IPS-NIHi11 (cell line): ENCODE results near the gene BCOR.

Experiments
- DNase-seq: peaks from one replicate; pipeline ENCODE4 v3.0.0; 2012; ENCODE audit warnings: mixed read lengths, low spot score

BCOR gene

GRCh38 chrX:40098264-40099054, 701 bp upstream of the BCOR start:
- DNase-seq: no peak

GRCh38 chrX:40097141-40097503, 636 bp downstream of the BCOR start:
- no peak for DNase-seq

DNA sequence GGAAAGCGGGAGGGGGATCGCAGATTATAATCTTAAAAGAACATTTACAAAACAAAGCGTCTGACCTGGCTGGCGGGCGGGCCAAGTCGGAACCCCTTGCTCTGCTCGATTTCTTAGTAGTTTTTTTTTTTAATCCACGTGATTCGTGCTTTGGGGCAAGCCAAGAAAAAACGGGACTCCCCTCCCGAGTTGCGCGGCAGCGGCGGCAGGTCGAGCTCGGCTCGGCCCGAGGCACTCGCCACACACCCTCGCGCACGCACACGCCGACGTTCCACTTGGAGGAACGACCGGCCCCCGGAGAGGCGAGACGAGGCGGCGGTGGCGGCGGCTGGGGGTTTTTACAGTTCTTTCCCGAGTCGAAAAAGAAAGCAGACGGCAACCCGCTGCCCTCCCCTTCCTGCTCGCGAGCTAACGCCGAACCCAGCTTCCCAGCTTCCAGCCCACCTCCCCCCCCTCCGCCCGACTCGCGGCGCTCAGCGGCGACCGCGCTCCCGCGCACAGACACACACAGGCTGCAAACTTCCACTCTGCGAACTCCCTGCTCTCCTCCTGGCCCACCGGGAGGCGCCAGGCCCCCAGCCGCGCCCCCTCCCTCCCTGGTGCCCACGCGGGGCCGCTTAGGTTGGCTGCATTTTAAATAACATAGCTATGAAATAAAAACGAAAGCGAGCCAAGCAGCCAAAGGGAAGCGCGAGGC, 1.2 kb downstream of the BCOR start:
- no peak for DNase-seq

- DNase-seq: no peak
These were observed 2.0 kb downstream of the BCOR start for GRCh38 chrX:40095583-40096394.

DNA sequence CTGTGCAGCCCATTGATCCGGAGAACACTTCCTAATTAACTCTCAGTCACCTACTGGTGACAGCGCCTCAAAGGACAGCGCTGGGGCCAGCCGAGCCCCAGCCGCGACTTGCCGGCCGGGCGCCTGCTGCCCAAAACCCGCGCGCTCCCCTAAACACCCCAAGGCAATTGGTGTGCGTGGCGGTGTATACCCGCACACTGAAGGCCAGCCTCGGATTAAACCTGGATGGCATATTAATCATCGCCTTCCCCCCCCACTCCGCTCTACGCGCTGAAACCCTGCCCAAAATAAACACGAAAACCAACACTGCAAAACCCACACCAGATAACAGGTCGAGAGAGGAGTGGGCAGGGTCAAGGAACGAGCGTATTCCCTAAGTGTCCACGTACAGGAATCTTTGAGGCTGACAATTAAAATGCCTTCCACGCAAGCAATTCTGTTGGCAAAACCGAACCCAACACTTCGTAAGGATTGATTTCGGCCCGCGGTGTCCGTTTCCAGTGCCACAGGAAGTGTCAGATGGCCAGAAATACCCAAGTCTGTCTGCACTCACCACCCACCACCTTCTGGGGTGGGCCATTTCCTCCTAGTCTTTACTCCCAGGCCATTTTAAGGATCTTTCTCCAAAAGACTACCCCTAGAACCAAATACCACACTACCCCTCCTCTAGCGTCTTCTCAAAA, 2.7 kb downstream of the BCOR start:
- DNase-seq: no peak

GRCh38 chrX:40094041-40094899, 3.5 kb downstream of the BCOR start:
- DNase-seq: no peak

DNA sequence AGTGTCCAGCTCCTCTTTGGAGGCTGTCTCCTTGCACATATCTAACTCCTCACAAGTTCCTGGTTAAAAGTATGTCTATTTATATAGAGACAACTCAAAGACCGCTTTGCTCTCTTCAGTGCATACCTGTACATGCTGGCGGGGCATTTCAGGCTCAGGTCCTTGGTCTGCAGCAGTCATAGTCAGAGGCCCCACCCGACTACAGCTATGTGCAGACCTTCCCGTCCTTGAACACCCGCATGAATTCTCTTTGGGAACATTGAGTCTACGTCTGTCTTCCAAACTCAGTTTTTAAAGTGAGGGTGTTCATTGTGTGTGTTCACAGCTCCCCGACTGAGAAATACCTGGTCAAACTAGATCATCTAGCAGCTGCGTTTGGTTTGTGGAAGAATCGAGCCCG, 4.2 kb downstream of the BCOR start:
- DNase-seq: no peak

- no peak for DNase-seq
These were observed 4.8 kb downstream of the BCOR start for GRCh38 chrX:40092808-40093435.

DNA sequence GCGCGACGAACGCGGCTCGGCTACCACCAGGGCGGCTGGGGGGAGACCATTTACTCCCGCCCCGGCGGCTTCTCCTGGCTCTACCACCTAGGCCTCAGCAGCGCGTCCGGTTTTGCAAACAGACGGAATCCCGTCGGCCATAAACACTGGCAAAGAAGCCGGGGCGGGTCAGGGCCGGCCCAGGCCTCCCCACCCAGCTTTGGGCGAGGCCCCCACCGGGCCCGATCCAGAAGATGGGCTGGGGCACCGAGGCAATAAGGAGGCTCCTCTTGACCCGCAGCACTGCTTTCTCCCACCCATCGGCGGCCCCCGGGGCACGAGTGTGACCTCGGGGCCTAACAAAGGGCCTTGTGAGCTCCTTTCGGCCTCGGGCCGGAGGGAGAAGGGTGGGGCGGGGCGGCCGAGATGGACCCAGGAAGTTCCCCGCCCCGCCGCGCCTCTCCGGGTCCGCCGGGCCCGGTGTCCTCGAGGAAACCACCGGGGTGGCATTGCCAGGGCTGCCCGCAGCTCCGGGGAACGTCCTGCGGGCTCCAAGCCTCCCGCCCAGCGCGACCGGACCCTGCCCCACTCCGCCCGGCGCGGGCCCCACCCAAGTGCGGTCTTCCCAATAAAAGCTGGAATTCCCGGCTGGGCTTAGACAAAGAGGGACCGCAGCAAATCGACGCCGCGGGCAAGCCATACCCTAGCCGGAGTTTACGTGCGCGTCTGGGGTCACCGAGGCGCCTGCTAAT, 5.9 kb downstream of the BCOR start:
- DNase-seq: no peak

DNA sequence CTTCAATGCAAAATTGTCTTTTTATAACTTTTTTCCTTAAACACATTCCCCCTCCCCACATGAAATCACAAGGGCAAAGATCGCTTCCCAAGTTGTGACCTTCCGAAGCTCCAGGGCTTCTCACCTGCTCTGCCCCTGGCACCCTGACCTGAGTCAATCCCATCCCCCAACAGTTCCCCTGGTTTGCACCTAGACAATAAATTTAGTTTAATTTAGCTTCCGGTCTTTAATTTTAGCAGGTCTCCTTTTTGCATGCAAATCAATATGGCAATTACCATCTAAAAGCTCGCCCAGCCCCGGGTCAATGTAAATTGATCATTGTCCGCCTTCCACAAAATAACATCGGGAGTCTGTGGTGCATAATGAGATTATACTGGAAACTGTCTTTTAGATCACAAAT, 6.8 kb downstream of the BCOR start:
- DNase-seq: no peak

- DNase-seq: no peak
These were observed 7.5 kb downstream of the BCOR start for GRCh38 chrX:40090050-40090804.

GRCh38 chrX:40088803-40089540, 8.8 kb downstream of the BCOR start:
- no peak for DNase-seq

- no peak for DNase-seq
These were observed 9.5 kb downstream of the BCOR start for GRCh38 chrX:40088299-40088625.

GRCh38 chrX:40087425-40088298, 10.1 kb downstream of the BCOR start:
- no peak for DNase-seq

GRCh38 chrX:40086569-40087335, 11.0 kb downstream of the BCOR start:
- DNase-seq: no peak

DNA sequence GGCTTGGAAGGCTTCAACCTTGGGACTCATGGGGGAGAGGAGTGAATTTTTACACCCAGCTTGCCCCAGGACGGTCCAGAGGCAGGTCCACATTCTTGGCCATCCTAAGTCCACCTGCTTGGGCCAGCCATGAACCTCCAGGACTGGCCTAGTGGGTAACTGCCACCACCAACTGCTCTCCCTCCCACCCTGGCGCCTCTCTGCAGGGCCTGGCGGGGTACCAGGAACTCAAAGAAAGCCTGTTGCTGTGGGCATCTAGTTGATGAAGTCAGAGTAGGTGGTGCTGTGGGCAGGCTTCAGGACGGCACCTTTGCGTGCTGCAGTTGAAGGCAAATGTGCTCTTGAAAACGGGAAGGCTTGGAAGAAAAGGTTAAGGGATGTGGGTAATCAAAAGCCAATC, 12.0 kb downstream of the BCOR start:
- DNase-seq: no peak

DNA sequence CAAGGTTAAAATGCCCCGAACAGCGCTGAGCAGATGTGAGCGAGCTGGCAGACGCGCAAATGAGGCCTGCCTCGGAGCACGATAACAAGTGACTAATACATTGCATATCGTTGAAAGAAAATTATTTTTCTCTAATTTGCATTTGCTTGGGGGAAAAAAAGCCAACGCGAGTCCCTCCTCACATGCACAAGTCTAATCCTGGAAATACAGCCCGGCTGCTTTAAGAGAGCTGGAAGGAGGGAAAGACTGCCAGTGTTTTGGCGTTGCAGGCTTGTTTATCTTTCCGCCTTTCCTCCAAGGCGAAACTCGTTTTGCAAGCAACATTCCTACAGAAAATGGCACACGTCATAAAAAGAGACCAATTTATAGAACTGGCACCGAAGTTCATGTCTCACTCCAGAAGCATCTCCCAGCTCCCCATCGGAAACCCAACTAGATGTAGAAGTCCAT, 12.6 kb downstream of the BCOR start:
- DNase-seq: no peak
